22Rv1 (cell line): Measurements from ENCODE around the gene SCAND1.

Source experiments
- CTCF ChIP-seq: fragments of 450-650 bp; IDR thresholded peaks from 2 replicates; pipeline ENCODE4 v1.5.1; 2017; ENCODE audit warnings: mild to moderate bottlenecking
- ZFX ChIP-seq: fragments of 450-650 bp; IDR thresholded peaks from 2 replicates; pipeline ENCODE4 v1.6.1; 2017; ENCODE audit warnings: antibody characterized with exemption, borderline replicate concordance

- no peak for TF ChIP-seq CTCF
- no peak for TF ChIP-seq ZFX
Measured at GRCh38 chr20:35984382-35984781, 30.1 kb upstream of the SCAND1 start.
